IMR-90 (cell line): ENCODE results near the gene MLKL.

ENCODE experiments used
- CEBPB ChIP-seq: IDR thresholded peaks from 2 replicates; pipeline ENCODE4 v1.6.1; 2012; ENCODE audit warnings: low read depth, low read length, improper control_type of control experiment
- CTCF ChIP-seq: conservative IDR thresholded peaks from 2 replicates; pipeline ENCODE4 v1.5.1; 2012; ENCODE audit warnings: mild to moderate bottlenecking, low read depth, low read length, improper control_type of control experiment
- MAZ ChIP-seq: IDR thresholded peaks from 2 replicates; pipeline ENCODE4 v1.6.1; 2012; ENCODE audit warnings: low read depth, mild to moderate bottlenecking, low read length, improper control_type of control experiment, moderate library complexity, borderline replicate concordance
- POLR2A ChIP-seq: IDR thresholded peaks from 2 replicates; pipeline ENCODE4 v1.6.1; 2012; ENCODE audit warnings: mild to moderate bottlenecking, low read depth, low read length

- TF ChIP-seq CTCF (no peak), POLR2A (no peak), MAZ (no peak), CEBPB (peak; percentile 89)
These were observed 4.9 kb downstream of the MLKL start for GRCh38 chr16:74695450-74696422.
